Stimulated activated CD4-positive, alpha-beta T cell treated with anti-CD3 and anti-CD28 coated beads, TNF-alpha, amount 100 ng/mL, for 48 hours (primary cell): ENCODE results near the gene TBL1X.
"Not testable (repeated sequence)": the region's sequence is repeated elsewhere in the genome, so short reads cannot be mapped to it uniquely, and the experiment has no call there.

Experiments
- DNase-seq, 3 donors: peaks; one replicate each; pipeline ENCODE4 v3.0.0-alpha.2; 2020; ENCODE audit warnings: low read depth in 3 of 3

TBL1X gene

GRCh38 chrX:9535101-9535500, 70.2 kb downstream of the TBL1X start:
- no peak for DNase-seq

DNA sequence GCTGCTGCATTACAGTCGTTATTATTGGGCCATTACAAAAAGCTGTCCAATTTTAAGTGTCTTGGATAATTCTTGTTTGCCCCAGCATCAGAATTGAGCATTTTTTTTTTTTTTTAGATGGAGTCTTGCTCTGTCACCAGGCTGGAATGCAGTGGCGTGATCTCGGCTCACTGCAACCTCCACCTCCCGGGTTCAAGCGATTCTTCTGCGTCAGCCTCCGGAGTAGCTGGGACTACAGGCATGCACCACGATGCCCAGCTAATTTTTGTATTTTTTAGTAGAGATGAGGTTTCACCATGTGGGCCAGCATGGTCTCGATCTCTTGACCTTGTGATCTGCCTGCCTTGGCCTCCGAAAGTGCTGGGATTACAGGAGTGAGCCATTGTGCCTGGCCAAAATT, 71.3 kb downstream of the TBL1X start:
- not testable (repeated sequence) for DNase-seq

DNA sequence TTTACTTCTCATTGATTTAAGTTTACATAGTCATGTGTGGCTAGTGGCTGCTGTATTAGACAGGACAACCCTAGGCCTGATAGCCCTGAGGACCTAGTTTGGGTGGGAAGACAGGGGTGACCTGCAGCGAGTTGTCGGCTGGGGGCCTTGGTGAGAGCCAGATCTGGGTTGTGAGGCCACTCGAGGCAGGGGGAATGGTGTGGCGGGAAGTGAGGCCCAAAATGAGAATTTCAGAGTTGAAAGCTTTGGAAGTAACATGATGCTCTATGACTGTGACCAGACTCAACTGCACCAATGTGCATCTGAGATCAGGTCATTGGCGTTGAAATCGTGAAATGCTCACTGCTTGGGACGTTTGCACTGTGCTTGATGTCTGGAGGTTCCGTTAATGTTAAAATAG, 72.9 kb downstream of the TBL1X start:
- no peak for DNase-seq

DNA sequence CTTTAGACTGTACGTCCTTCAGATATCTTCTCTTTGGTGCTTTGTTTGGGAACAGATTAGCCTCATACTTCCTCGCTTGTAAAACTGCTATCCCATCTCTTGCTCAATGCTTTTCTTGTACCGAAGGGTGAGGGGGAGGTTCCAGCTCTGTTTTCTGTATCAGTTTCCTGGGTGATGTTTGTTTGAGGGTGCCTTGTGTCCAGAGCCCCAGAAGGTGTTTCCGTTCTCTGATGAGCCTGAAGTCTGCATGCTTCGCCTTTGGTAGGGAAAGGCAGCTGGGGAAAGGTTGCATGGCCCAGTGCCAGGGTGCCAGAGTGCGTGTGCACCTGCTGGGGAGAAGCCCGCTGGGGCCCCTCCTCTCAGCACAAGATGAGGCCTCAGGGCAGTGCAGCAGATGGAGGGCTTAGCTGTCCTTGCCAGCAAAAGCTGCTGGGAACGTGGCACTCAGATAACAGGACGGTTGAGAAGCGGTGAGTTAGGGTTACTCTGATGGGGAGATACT, 73.7 kb downstream of the TBL1X start:
- no peak for DNase-seq

- DNase-seq = no peak
Measured at GRCh38 chrX:9539605-9540387, 74.9 kb downstream of the TBL1X start.

DNA sequence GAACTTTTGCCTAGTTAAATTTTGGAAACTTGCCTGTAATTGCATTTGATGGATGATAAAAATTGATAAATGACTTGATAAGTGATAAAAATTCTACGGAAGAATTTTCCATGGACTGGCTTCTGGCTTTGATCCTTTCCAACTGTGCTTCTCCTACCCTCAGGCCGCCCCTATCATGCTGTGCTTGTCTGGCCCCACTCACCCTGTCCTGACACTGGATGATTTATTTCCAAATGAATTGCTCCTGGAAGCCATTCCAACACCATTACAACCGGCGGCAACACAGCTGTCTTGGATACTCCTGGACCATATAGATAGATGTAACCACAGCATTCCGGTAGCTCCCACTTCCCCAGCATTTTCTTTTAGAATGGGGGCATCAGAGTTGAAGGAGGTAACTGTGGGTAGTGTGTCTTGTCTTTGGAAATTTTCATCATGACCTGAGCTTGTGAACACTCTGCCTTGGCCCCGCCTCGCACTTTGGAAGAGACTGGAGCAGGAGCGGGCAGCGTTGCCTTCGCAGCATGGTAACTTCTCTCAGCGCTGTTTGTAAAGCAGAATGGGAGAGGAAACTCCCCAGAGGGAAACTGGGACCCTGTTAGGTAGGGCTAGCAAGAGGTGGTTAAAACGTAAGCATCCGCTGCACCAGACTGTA, 77.4 kb downstream of the TBL1X start:
- DNase-seq = no peak

- DNase-seq = no peak
Measured at GRCh38 chrX:9542761-9543111, 77.9 kb downstream of the TBL1X start.

GRCh38 chrX:9555354-9555753, 90.5 kb downstream of the TBL1X start:
- no peak for DNase-seq

DNA sequence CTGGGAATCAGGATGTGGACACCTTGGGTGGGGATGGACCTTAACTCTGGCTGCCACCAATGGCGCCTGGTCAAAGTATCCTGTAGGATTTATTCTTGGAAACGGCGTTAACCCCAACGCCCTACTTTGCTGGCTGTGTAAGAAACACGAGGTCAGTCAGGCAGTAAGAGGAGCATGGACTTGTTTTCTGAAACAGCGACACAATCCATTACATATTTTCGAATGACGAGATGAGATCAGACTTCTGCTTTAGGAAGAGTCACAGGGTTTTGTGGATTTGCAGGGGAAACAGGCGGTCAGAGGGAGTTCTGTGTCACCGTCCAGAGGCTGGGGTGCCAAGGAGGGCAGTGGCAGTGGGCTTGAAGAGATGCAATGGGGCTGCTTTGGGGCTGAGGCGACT, 92.2 kb downstream of the TBL1X start:
- no peak for DNase-seq

DNA sequence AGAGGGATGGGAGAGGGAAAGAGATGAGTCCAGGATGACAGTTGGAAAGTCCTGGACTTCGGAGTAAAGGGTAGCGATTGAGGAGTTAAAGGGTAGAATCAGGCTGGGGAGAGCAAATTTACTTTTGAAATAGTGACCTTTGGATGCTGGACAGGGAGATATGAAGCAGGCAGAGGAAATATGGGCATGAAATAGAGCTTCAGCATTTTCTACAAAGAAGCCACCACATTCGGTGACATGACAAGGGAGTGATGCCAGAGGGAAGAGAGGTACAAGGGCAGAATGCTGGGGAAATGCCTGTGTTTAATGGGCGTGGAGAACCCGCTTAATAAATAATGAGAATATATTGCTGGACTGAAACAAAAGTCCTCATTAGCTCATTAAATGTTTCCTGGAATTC, 92.7 kb downstream of the TBL1X start:
- DNase-seq = no peak

DNA sequence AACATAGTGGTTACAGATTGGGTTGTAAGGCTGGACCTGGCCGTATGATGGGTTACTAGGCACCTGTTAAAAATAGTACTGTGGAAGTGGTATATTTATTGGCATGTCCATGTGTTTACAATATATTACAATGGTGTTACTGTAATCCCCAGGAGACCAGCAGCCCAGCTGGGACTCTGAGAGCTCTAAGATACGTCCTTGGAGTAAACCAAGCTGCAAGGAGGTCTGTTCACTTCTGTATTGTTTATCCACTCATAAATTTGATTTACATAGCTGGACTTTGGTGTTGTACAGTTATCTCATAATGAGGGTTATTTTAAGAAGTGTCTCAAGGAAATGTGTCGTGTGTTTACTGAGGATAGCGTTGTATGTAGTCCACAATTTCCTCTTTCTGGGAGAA, 93.8 kb downstream of the TBL1X start:
- no peak for DNase-seq

- DNase-seq = no peak
Measured at GRCh38 chrX:9560219-9560618, 95.4 kb downstream of the TBL1X start.

GRCh38 chrX:9561199-9561598, 96.3 kb downstream of the TBL1X start:
- DNase-seq = no peak

DNA sequence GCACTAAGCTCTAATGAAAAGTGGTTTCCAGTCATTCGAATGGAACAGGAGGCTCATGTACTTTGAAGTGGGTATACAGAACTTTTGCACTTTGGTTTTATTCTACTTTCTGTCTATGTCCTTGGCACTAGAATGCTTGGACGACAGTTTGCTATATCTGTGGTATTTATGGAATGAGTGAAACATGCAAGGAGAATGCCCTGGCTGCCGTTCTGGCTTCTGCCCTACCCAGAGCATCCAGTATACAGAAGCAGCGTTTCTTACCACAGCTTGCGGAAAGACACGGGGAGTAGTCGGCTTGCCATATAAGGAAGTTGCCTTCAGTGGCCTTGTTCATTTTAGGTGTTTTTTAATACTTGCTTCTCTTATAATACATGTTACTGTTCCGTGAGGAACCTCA, 98.0 kb downstream of the TBL1X start:
- no peak for DNase-seq

- no peak for DNase-seq
Measured at GRCh38 chrX:9566150-9566621, 101.3 kb downstream of the TBL1X start.

DNA sequence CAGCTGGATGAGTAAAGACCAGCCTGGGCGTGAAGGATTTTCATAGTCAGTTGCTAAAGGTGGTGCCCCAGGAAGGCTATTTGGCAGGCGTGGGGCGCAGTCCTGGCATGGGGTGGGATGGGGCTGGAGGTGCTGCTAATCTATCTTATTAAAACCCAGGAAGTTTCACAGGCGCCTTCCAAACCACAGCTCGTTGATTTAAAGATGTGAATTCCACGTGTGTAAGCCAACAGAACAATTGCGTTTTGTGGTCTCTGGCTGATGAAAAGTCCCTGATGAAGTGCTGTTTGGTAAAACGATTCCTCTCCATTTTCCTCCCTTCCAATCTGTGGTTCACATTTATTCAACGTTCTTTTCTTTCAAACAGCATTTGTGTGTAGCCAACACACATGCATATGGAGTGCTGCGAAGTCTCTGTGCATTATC, 105.0 kb downstream of the TBL1X start:
- no peak for DNase-seq

- DNase-seq = no peak
Measured at GRCh38 chrX:9573282-9574106, 108.6 kb downstream of the TBL1X start.

DNA sequence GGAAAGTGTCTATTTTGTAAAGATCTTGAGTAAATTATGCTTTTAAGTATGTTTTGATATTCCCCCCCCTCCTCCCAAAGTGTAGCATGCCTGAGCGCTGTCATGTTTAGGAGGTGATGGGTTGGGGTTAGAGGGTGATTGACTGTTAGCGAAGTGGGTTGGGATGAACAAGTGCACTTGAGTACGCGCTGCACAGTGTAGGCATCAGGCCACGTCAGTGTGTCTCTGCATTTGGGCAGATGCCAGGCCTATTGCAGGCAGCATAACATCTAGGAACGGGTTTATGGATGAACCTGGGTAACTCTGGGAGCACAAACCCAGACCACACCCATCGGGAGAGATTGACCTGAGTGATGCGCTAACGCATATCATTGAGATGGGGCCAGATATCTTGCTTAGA, 111.2 kb downstream of the TBL1X start:
- no peak for DNase-seq

DNA sequence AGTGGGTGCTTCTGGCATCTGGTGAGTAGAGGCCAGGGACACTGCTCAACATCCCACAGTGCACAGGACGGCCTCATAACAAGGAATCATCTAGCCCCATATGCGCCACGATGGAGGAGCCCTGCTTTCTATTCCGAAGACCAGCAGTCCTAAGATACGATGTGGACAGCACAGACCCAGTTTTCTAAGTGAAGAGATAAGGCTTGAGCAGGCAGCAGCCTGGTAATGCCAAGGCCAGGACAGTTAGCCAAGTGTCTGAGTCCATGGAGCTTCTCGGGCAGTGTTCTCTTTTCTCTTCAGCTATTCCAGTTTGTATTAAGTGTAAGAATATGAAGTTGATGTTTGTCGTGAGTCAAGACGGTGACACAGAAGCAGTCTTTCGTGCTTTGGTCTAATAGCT, 112.7 kb downstream of the TBL1X start:
- no peak for DNase-seq

DNA sequence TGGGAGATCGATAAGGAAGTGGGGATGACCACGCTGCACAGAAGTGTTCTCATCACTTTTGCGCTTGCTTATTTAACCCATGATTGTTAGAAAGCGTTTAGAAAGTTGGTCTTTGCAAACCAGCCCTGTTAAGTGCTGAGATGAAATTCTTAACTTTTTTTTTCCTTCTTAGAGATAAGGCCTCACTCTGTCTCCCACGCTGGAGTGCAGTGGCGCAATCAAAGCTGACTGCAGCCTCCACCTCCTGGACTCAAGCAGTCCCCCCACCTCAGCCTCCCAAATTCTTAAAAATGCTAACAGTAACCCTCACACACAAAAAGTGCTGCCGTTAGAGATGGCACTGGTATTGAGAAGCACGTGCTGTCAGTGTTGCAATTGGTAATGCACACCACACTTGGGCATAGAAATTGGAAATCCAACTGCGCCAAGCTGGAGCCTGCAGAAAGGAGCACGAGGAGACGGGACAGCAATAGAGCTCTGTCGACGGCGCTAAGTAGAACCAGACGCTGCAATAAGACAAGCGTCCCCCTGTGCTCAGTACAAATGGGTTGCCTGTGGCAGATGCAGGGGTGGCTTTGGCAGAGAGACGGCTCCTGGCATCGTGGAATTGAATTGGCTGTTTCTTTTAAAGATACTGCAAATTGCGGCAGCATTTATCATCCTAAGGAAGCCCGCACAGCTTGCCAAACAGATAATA, 113.4 kb downstream of the TBL1X start:
- DNase-seq = no peak

- no peak for DNase-seq
Measured at GRCh38 chrX:9581771-9582385, 117.0 kb downstream of the TBL1X start.
